Measurements from ENCODE around the gene FAM219A.

The FAM219A gene

DNA sequence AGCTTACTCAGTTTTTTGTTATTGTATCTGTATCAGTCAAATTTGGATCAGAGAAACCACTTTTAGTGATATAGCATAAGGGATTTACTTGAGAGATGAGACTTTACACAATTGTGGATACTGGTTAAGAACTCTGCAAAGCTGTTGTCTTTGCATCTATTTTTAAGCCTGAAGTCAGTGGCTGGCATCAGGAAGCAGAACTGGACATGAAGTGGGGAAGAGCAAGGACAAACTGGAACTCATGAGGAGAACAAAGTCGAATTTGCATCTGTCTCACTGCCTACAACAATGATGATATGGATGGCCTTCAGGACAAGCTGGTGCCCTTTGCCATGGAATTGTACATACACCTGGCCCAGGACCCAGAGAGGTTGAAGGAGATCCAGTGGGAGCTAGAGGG is 65.9 kb downstream of the FAM219A start:
- DNase-seq (ENCODE audit: low read depth, low spot score) = no peak
- TF ChIP-seq CTCF (IDR thresholded peaks at IDR 0.05; ENCODE audit: insufficient read depth, low read length, missing control alignments) = no peak
- CTCF ChIA-PET = interaction anchor here (0.8 to 5.2 kb wide), 4 partner anchors 12 to 210 kb away, joined by 3 to 57 read pairs (median 18); no protein-coding TSS in a partner anchor
- POLR2A ChIA-PET = interaction anchor here (0.6 kb wide), 1 partner anchor 628 kb away, joined by 3 read pairs; no protein-coding TSS in a partner anchor
- no peak overlapping the region for H3K4me3 ChIP-seq (ENCODE audit: low read depth, low read length)

- POLR2A ChIA-PET = no interaction called here
- no peak for DNase-seq (ENCODE audit: low read depth, low spot score)
- CTCF ChIA-PET = interaction anchor here (0.8 to 3.2 kb wide), 4 partner anchors 7 to 233 kb away, joined by 3 to 30 read pairs (median 12); partner anchors contain the start of gene DCTN3
- H3K4me3 ChIP-seq (ENCODE audit: low read depth, low read length) = no peak overlapping the region
- TF ChIP-seq CTCF (IDR thresholded peaks at IDR 0.05; ENCODE audit: insufficient read depth, low read length, missing control alignments) = no peak
Measured at GRCh38 chr9:34387239-34387638, 71.1 kb downstream of the FAM219A start.

- CTCF ChIA-PET = interaction anchor here (0.7 to 3.2 kb wide), 3 partner anchors 17 to 234 kb away, joined by 3 to 30 read pairs (median 4); partner anchors contain the start of gene DCTN3
- POLR2A ChIA-PET = no interaction called here
- DNase-seq (ENCODE audit: low read depth, low spot score) = no peak
- no peak overlapping the region for H3K4me3 ChIP-seq (ENCODE audit: low read depth, low read length)
- TF ChIP-seq CTCF (IDR thresholded peaks at IDR 0.05; ENCODE audit: insufficient read depth, low read length, missing control alignments) = no peak
Measured at GRCh38 chr9:34386656-34387055, 71.7 kb downstream of the FAM219A start.

DNA sequence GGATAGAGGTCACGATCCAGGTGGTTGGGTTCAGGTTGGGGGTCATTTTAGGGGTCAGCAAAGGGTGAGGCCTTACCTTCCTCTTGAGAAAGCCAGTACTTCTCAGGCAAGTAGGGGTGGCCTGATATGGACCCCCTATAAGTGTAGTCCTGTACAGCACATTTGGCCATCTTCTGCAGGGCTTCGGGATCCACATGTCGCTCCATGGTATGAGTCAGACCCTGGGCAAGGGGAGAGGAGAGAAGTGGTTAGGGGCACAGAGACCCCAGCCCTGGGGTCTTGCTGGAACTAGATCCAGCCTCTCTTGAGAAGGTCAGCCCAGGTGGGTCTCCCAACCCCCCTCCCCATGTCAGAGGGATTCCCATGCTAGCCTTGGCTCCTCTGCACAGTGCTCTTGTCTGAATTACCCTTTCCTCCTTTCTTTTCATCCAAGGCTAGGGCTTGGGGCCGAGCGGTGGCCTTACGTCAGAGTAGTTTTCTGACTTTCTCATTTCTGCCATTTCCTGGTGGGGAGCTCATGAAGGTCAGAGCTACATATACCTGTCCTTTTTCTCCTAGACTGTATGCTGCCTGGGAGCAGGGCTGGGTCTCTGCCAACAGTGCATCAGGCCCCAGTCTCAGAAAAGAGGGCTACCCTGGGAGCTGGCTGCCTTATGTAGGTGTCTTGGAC is 72.7 kb downstream of the FAM219A start:
- TF ChIP-seq CTCF (IDR thresholded peaks at IDR 0.05; ENCODE audit: insufficient read depth, low read length, missing control alignments) = no peak
- H3K4me3 ChIP-seq (ENCODE audit: low read depth, low read length) = no peak overlapping the region
- ChIA-PET POLR2A (no interaction called here), CTCF (interaction anchor here (0.7 kb wide), 1 partner anchor 18 kb away, joined by 4 read pairs; no protein-coding TSS in a partner anchor)
- DNase-seq (ENCODE audit: low read depth, low spot score) = no peak

DNA sequence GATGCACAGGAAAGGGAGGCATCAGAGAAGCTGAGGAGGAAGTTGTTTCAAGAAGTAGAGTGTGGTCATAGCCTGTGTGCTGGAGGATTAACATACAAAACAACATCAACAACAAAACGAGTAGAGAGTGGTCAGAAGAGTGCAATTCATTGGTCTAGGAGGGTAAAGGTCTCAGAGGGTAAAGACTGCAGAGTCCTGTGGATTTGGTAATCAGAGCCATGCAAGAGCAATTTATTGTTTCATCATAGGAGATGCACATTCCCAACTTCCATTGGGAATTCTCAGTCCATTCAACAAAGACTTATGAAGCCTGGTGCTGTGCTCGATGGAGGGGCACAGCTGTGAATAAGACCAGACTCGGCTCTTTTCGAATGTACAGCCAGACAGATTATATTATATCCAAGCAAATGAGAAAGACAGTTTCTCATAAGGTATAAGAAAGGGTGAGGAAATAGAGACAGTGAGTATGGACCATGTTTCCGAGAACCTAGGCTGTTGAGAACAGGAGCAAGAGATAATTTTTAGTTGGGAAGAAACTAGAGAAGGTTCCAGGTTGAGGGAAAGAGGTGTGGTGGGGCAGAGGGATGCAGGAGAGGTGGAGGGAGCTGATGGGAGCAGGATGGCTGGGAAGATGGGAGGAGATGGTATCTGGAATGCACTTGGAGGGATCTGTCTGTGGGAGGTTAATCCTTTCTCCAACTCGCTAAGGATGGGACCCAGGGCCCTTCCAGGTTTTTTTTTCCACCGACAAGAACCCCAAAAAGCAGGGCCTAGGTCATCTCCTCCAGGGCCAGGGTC is 73.8 kb downstream of the FAM219A start:
- ChIA-PET CTCF (interaction anchor here (0.9 kb wide), 1 partner anchor 20 kb away, joined by 5 read pairs; no protein-coding TSS in a partner anchor), POLR2A (no interaction called here)
- no peak for TF ChIP-seq CTCF (IDR thresholded peaks at IDR 0.05; ENCODE audit: insufficient read depth, low read length, missing control alignments)

DNA sequence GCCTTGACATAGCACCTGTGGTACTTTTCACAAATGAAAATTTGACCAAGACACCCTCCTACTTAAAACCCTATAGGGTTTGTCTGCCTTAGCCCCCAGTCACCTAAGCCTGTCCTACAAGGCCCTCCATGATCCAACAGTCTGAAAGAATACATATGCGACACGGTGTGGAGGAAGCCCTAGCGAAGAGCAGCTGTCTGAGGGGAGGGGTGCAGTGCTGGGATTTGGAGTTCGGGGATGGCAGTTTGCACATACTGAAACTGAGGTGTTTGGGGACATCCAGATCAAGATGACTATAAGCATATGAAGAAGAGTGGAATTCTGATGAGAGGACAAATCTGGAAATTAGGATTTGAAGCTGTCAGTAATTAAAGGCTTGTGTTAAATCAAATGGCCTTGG is 74.5 kb downstream of the FAM219A start:
- no peak for DNase-seq (ENCODE audit: low read depth, low spot score)
- CTCF ChIA-PET = interaction anchor here (0.9 kb wide), 1 partner anchor 20 kb away, joined by 5 read pairs; no protein-coding TSS in a partner anchor
- no peak overlapping the region for H3K4me3 ChIP-seq (ENCODE audit: low read depth, low read length)
- TF ChIP-seq CTCF (IDR thresholded peaks at IDR 0.05; ENCODE audit: insufficient read depth, low read length, missing control alignments) = no peak
- POLR2A ChIA-PET = no interaction called here

More for the DNA sequence above, 73.8 kb downstream of the FAM219A start:
- H3K4me3 ChIP-seq (ENCODE audit: low read depth, low read length) = no peak overlapping the region
- DNase-seq (ENCODE audit: low read depth, low spot score) = no peak
